ENCODE results near the gene MEF2C.
"Not testable (repeated sequence)": the region's sequence is repeated elsewhere in the genome, so short reads cannot be mapped to it uniquely, and the experiment has no call there.

MEF2C gene

GRCh38 chr5:88883059-88883835 is at the start of gene MEF2C:
TSS of gene MEF2C (minus strand) at chr5:88883184. CDS start at chr5:88823788, 59,396 bp downstream.
- DNase-seq (ENCODE audit: low read depth in 4 of 4, low spot score in 1 of 4): no peak

- no peak for DNase-seq (ENCODE audit: low read depth in 4 of 4, low spot score in 1 of 4)
These were observed 49.6 kb upstream of the MEF2C start for GRCh38 chr5:88932541-88932940.

DNA sequence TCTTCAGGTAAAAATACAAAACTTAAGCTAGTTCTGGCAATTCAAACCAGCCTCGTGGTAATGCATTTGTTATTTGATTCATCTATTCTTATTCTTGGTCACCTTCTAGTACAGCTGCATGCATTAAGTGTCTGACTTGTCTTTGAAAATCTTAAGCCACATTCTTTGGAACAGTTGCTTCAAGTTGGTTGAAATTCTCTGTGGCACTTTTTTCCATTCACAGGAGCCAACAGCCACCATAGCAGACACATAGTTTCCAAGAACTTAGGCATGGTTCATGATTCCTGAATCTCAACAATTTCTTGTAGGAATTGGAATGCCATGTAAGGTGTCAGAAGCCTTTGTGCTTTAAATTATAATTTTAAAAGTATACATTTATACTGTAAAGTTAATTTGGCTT is 47.4 kb upstream of the MEF2C start:
- DNase-seq (ENCODE audit: low read depth in 4 of 4, low spot score in 1 of 4): no peak

- no peak for DNase-seq (ENCODE audit: low read depth in 4 of 4, low spot score in 1 of 4)
These were observed 46.4 kb upstream of the MEF2C start for GRCh38 chr5:88929385-88929784.

- no peak for DNase-seq (ENCODE audit: low read depth in 4 of 4, low spot score in 1 of 4)
These were observed 43.8 kb upstream of the MEF2C start for GRCh38 chr5:88926774-88927173.

DNA sequence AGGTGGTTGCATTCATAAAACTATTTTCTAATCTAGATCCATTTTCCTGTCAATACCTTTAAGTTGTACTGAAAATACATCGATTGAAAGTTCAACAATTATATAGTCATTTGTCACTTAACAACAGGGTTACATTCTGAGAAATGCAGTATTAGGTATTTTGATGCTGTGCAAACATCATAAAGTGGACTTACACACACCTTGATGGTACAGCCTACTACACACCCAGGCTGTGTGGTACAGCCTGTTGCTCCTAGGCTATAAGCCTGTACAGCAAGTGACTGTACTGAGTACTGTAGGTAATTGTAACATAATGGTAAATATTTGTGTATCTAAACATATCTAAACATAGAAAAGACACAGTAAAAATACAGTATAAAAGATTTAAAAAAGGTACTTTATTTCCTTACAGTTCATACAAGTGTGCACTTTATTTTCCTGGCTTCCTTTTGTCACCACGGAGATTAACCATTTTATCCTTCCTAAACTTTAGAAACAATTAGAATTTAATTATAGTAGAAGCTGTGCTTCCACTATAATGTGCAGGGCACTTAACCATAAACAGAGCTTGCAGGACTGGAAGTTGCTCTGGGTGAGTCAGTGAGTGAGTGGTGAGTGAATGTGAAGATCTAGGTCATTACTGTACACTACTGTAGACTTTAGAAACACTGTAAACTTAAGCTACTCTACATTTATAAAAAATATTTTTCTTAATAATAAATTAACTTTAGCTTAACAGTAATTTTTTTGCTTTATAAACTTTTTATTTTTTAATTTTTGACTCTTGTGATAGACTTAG is 42.9 kb upstream of the MEF2C start:
- no peak for DNase-seq (ENCODE audit: low read depth in 4 of 4, low spot score in 1 of 4)

- DNase-seq (ENCODE audit: low read depth in 4 of 4, low spot score in 1 of 4): no peak
These were observed 41.3 kb upstream of the MEF2C start for GRCh38 chr5:88924330-88924657.

GRCh38 chr5:88923623-88924329 is 40.8 kb upstream of the MEF2C start:
- no peak for DNase-seq (ENCODE audit: low read depth in 4 of 4, low spot score in 1 of 4)

DNA sequence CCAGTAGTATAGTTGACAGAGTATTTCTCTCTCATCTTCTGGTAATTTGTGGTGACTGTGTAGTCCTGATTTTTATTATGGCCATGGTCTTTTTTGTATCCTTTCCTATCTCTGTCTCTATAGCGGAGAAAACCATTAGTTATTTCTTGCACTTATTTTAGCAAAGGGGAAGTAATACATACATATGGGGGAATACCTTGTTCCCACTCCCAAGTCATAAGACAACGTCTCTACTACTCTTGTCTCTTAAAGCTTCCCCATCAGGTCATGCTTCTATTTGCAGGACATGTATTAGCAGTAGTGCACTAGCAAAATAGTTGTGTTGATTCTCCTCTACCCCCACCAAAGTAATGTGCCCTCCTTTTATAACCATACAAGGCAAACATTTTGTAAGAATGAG is 29.8 kb upstream of the MEF2C start:
- DNase-seq (ENCODE audit: low read depth in 4 of 4, low spot score in 1 of 4): not testable (repeated sequence)

DNA sequence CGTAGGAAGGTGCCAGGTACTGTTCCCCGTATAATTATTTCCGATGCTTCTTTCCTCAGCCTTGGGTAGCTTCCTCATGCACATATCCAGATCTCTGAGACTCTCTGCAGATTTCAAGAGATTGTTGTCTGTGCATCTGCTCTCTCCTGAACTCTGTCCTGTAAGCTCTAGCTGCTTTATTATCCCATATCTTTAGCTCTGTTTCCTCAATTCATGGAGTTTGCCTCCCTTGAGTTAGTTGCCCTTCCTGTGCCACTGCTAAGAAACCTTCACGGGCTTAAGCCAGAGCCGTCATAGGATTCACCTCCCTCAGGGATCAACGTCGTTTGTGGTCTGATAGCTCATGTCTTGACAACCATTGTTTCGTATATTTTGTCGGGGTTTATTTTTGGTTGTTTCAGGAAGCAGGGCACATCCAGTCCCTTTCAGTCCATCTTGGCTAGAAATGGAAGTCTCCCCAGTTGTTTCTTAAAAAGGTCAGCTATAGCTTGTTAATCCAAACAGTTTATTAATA is 28.1 kb upstream of the MEF2C start:
- DNase-seq (ENCODE audit: low read depth in 4 of 4, low spot score in 1 of 4): not testable (repeated sequence)

- not testable (repeated sequence) for DNase-seq (ENCODE audit: low read depth in 4 of 4, low spot score in 1 of 4)
These were observed 21.5 kb upstream of the MEF2C start for GRCh38 chr5:88904478-88904877.

GRCh38 chr5:88903966-88904365 is 21.0 kb upstream of the MEF2C start:
- not testable (repeated sequence) for DNase-seq (ENCODE audit: low read depth in 4 of 4, low spot score in 1 of 4)

DNA sequence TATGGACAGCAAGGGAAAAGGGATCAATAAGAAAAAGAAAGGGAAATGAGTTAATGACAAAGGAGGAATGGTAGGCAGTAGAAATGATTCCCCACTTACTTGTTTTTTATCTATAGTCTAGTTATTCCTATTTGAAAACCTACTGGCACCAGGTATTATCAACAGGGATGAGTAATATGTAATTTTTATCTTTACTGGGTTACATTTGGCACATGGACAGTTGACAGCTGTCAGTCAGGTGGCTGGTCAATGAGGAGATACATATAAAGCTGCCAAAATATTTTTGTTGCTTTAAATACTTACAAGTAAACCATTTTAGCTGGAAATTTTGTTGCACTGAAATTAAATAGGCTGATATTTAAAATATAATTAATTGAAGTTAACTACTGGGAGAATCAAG is 18.1 kb upstream of the MEF2C start:
- DNase-seq (ENCODE audit: low read depth in 4 of 4, low spot score in 1 of 4): not testable (repeated sequence)

DNA sequence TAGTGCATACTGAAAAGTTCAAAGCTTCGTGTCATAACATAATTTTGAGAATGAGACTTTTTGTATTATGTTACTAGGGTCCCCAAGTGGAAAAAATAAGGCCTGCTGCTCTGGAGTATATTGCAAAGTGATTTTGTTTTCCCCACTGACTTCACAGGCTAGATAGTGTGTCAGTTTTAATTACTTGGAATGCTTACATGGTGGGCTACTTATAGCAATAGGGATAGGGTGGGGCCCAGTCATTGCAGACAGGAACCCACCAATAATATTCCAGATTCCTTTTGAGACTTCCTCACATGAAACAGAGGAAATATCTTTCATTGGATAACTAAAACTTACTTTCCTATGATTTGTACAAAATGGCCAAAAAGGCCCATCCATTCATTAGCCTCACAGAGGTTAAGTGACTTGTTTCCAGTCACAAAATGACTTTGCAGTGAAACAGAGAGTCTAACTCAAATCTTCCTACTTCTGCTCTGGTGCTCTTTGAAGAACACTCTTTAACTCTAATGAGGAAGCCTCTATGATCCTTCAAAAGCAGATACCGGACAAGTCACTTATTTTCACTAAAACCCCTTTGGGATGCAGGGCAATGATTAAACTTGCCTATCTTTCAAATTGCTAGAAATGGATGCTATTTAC is 16.2 kb upstream of the MEF2C start:
- no peak for DNase-seq (ENCODE audit: low read depth in 4 of 4, low spot score in 1 of 4)

- DNase-seq (ENCODE audit: low read depth in 4 of 4, low spot score in 1 of 4): no peak
These were observed 14.8 kb upstream of the MEF2C start for GRCh38 chr5:88897748-88898147.

- no peak for DNase-seq (ENCODE audit: low read depth in 4 of 4, low spot score in 1 of 4)
These were observed 12.9 kb upstream of the MEF2C start for GRCh38 chr5:88895681-88896501.

DNA sequence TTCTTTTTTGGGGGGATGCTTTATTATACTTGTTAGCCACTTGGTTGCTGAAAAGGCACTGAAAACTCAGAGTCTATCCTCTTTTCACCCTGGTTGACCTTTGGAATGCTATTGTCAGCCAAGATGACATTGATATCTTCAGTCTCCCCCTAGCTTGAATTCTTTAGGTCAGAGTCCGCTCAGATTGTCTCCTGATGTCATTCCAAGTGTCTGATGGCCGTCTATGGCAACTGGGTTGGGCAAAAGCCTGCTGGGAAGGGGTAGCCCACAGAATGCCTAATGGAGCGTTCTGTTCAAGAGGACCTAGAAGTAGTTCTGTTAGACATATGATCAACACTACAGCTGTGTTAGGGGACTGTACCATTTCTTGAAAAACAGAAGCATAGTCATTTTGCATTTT is 9.7 kb upstream of the MEF2C start:
- no peak for DNase-seq (ENCODE audit: low read depth in 4 of 4, low spot score in 1 of 4)

DNA sequence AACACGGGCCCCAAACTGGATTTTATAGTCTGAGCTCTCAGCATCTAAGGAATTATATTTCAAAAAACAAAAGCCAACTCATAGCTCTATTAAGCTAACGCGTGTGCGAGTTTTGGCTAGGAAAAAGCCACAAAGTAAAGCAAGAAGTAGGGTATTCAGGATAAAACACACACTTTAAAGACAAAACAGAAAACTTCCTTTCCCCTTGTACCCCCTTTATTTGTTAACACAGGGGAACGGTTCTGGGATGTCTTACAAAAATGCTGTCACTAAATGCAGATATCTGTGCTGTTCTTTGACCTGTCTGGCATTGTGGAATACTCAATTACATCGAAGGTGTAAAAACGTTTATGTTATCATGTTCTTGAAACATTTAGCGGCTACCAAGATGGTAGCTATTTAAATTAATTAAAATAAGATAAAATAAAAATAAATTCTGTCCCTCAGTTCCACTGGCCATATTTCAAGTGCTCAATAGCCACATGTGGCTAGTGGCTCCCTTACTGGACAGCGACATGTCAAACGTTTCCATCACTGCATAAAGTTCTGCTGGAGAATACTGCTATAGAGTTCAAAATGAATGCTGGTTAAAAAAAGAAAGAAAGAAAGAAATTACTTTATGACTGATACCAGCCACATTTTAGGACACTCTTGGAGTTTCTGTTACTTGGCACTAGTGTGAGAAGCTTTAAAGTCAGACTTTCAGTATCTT is 7.2 kb upstream of the MEF2C start:
- DNase-seq (ENCODE audit: low read depth in 4 of 4, low spot score in 1 of 4): no peak

DNA sequence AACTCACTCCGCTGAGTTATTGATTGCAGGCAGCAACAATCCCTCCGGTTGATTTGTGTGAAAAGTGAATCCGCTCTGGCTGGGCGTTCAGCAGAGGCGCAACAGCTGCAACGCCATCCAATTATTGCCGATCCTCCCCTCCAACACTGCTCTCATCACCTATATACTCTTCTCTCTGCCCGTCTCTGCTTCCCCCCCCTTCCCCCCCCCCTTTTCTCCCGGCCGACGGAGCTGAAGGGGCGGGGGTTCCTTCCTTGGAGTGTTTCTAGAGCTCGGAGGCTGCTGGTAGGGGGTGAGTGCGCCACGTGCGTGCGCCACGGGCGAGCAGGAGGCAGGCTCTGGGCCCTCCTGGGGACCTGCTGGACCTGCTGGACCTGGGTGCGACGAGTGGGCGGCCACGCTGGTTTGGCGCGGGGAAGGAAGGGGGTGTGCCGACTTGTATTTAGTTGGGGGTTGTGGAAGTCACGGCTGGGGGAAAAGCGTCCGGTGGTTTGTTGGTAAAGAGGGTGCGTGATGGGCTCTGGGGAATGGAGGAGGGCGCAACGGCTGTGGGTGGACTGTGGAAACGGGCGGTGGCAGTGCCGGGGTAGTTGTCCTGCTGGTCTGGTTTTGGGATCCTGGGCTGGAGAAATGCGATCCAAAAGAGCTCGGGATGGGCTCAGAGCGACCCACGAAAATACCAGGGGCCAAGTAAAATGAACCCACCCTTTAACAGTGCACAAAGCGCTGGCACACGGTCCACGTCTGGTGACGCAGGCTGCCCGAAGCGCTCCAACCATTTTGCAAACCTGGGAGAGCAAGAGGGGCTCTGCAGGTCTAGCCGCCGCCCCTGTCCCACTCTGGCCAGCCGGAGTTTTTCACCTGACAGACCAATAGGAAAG is 6.4 kb upstream of the MEF2C start:
- DNase-seq (ENCODE audit: low read depth in 4 of 4, low spot score in 1 of 4): no peak

All from stimulated activated CD4-positive, alpha-beta T cell treated with anti-CD3 and anti-CD28 coated beads, Interleukin-1b, Interleukin-23, amount 100 ng/mL, for 24 hours (primary cell).